Islet precursor cell (in vitro differentiated cells): Measurements from ENCODE around the gene ZNF784.

Experiments
- DNase-seq: peaks from one replicate; pipeline ENCODE4 v3.0.0-alpha.2; 2018

The ZNF784 gene, protein sequence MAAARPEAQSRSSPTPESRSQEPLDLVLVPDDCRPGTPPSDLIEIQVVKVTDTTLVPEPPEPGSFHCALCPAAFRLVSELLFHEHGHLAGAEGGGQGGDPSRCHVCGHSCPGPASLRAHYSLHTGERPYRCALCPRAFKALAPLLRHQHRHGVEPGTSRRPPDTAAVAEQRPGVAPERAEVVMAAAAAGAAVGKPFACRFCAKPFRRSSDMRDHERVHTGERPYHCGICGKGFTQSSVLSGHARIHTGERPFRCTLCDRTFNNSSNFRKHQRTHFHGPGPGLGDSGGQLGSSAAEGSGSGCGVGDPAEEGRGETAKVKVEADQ

DNA sequence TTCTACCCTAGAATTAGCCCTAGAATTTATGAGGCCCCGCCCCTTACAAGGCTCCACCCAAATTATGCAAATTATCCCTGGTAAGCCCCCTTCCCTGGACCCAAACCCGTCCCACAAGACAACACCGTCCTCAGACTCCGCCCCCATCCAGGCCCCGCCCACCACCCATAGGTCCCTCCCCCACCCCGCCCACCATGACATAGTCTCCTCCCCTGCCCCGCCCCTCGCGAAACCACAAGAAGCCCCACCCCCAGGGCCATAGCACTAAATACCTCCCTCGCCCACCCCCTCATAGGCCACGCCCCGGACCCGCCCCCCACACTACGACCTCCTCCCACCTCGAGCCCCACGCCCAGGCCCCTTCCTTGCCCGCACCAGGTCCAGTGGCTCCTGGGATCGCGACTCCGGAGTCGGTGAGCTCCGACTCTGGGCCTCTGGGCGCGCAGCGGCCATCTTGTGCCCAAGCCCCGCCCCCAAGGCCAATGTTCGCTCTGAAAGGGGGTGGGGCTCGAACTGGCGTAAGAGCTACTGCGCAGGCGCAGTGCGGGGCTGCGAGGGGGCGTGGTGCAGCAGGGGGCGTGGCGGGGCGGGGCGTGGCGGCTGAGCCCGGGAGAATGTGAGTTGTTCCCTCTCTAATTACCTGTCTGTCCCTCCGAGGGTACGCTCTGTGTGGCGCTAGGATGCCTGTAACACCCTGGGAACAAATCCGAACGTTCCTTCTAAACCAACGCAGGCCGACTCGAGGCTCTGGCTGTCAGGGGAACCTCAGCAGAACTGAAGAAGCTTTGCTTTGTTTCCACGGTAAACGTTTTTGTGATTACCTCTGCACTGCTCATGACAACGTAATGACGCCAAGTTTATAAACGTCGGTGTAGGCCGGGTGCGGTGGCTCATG is at the start of gene ZNF784:
TSS of gene ZNF784 (minus strand) at position 458 of the 895 bp plus-strand sequence. CDS start at position 453, 5 bp downstream.
- DNase-seq = peak; percentile 96

DNA sequence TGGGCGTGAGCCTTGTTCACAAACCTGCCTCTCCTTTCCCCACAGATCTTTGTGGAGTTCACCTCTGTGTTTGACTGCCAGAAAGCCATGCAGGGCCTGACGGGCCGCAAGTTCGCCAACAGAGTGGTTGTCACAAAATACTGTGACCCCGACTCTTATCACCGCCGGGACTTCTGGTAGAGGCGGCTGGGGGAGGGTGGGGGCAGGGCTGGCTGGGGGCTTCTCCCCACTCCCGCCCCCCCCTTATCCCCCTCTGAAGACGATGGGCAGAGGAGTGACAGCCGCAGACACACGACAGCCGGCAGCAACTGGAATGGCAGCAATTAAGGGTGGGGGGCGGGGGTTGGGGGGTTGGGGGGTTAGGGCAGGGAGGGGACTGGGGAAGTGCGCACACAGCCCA is 49.5 kb upstream of the ZNF784 start:
- DNase-seq = no peak

DNA sequence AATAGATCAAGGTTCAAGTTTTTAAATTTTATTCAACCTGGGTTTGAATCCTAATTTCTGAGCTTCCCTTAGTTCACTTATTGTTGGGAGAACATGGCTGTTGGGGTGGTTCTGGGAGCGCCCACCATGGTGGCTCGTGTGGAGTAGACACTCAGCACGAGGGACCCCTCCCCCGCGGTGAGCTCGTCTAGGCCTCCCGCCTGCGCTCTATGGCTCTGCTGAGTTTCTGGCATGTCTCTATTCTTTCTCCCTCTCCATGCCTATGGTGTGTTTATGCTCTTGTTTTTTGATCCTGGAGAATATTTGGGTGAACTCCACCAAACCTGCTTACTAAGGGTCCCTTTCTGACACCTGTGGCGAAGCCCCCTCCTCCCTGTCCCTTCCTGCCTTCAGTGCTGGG is 49.1 kb upstream of the ZNF784 start:
- no peak for DNase-seq

DNA sequence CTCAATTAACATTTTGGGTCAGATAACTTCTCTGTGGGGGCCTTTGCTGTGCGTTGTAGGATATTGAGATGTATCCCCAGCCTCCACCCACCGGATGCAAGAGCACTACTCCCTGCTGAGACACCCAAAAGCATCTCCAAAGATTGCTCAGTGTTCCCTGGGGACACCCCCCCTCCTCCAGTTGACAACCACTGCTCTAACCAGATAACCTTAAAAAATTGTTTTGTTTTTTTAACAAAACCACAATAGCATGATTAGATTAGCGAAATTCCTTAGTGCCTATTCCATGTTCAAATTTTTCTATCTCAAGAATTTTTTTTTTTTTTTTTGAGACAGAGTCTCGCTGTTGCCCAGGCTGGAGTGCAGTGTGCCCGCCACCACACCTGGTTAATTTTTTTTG is 48.1 kb upstream of the ZNF784 start:
- DNase-seq = no peak

DNA sequence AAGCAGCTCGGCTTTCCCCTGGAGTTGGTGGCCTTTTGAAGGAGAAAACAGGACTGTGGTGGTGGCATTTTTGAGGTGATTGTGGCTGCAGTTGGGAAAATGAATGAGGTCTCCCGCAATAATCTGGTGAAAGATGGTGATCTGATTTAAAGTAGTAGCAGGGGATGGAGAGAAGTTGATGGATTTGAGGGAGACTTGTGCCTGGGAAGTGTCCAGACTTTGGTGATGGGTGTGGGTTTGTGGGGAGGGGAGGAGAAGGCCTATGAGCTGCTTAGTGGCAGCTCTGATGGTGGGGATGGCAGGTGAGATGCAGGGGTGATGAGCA is 46.6 kb upstream of the ZNF784 start:
- no peak for DNase-seq

DNA sequence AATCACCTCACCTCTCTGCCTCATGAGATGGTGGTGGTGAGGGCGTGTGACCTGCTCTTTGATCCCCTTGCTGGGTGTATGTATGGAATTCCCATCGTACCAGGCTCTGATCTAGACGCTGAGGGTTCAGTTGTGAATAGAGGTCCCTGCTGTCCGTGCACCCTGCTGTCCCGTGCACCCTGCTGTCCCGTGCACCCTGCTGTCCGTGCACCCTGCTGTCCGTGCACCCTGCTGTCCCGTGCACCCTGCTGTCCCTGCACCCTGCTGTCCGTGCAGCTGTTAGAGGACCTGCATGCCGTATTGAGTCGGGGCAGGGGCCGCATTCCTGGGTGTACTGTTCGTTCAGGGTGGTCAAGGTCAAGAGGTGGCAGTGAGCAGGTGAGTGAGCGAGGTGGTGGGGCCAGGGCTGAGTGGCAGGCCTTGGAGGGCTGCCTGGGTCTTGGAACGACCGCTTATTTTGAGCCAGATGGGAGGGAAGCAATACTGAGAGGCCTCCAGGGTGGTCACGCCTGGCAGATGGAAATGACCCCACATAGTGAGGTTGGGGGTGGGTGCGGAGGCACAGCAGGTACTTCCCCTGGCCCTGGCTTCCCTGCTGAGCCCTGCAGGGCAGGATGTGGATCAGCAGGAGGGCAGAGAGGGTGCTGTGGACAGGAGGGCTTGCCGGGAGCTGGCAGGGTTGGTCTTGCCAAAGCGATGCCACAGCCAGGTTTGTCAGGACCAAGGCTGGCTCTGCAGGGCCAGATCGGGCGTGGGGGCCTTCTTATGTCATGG is 46.1 kb upstream of the ZNF784 start:
- DNase-seq = peak; percentile 77

DNA sequence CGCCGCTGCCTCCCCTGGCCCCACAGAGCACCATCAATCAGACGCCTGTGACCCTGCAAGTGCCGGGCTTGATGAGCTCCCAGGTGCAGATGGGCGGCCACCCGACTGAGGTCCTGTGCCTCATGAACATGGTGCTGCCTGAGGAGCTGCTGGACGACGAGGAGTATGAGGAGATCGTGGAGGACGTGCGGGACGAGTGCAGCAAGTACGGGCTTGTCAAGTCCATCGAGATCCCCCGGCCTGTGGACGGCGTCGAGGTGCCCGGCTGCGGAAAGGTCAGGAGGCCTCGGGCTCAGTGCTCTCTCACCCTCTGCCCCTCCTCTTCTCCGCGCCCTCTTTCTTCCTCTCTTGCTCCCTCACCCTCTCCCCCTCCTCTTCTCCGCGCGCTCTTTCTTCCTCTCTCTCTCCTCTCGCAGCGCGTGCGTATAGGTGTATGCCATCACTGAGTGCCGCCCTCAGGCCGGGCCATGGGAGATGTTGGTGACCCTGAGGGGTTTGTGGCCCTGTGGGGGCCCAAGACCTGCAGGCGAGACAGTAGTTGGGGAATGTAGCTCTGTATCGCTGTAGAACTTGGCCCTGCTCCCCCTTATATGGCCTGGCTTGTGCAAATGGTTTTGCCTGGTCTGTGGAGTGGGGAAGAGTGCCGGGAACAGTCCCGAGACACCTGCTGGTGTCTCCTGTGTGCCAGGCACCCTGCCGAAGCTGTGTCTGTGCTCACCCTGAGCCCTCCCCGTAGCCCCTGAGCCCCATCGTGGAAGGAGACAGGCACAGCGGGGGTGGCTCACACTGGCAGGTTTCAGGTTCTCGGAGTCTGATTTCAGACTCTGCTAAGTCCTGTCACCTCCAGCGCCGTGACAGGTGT is 45.3 kb upstream of the ZNF784 start:
- no peak for DNase-seq

DNA sequence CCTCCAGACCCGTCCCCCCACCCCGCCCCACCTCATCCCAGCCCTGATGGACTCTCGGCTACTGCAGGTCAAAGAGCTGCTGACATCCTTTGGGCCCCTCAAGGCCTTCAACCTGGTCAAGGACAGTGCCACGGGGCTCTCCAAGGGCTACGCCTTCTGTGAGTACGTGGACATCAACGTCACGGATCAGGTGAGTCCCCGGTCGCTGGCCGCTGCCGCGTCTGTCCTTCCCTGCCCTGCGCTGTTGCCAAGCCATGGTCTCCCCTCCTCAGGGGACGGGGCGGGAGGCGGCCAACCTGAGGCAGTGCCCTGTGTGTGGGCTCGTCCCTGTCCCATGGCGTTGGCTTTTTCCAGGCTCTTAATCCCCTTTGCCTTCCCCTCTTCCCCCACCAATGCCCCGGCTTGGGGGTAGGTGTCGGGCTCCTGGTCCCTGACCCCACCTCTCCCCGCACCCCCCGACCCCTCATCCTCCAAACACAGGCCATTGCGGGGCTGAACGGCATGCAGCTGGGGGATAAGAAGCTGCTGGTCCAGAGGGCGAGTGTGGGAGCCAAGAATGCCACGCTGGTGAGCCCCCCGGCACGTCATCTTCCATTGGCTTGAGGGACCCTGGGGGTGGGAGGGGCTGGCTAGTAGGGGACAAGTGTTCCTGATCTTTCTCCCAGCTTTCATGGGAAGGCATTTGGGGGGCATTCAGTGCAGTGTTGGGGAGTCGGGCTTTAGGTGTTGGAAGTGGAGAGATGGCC is 44.4 kb upstream of the ZNF784 start:
- DNase-seq = no peak

DNA sequence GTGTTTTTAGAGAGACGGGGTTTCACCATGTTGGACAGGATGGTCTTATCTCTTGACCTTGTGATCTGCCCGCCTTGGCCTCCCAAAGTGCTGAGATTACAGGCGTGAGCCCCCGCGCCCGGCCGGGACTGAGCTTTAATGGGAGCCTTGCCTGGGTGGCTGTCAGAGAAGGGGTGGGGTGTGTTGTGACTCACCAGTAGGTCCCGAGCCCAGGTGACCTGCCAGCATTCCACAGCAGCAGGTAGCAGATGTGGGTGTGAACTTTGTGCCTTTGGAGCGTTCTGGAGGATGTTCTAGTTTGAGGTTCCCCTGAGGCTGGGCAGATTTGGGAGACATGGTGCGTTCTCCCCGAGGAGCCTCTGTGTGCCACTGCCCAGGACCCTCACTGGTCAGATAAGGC is 43.6 kb upstream of the ZNF784 start:
- peak; percentile 69 for DNase-seq

DNA sequence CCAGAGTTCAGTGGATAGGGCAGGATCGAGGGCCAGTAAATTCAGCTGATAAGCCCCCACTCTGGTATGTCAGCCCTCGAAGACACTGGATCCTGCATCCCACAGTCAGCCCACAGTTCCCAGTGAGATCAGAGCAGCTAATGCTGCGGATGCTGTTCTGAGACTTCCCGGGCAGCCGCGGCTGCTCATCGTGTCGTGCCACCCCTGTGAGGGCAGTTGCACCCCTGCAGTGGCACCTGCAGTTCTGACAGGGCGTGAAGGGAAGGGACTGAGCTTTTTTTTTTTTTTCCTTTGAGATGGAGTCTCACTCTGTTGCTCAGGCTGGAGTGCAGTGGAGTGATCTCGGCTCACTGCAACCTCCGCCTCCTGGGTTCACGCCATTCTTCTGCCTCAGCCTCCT is 43.1 kb upstream of the ZNF784 start:
- DNase-seq = no peak

DNA sequence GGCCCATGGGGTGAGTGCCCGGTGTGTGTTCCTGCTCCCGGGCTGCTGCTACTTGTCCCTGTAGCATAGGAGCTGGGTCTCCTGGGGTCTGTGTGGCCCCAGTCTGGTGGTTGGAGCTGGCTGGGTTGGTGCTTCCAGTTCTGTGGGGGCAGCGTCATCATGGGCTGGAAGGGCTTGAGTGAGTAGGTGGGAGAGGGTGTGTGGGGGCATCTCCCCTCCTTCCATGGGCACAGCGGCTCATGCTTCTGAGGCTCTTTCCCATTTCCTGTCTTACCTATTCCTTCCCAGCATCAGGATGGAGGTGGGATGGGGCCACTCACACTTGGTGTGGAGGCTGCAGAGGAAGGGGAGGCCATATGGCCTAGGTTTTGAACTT is 42.6 kb upstream of the ZNF784 start:
- DNase-seq = no peak

DNA sequence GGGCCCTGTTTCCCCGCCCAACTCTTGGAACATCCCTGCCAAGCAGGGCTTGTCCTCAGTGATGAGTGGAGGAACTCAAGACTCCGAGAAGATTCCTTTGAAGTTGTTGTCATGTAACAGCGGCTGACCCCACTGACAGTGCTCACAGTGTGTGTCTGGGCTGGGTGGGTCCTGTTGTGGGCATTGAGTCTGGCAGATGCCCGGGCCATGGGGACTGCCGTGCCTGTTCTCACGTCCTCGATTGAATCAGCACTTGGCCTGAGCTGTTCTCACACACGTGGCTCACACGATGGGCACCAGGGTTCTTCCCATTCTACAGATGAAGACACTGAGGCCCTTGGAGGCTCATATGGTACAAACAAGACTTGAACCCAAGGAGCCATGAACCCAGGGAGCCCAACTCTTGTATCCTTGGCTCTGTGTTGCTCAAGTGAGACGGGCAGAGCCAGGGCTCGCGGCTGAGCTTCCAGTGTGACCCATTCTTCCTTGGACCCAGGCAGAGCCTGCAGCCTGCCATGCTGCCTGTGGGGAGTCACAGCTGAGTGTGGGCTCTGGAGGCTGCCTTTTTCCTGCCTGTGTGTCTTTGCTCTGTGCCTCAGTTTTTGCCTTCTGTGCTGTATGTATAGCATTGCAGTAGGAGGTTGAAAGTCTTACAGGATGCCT is 42.1 kb upstream of the ZNF784 start:
- DNase-seq = no peak

DNA sequence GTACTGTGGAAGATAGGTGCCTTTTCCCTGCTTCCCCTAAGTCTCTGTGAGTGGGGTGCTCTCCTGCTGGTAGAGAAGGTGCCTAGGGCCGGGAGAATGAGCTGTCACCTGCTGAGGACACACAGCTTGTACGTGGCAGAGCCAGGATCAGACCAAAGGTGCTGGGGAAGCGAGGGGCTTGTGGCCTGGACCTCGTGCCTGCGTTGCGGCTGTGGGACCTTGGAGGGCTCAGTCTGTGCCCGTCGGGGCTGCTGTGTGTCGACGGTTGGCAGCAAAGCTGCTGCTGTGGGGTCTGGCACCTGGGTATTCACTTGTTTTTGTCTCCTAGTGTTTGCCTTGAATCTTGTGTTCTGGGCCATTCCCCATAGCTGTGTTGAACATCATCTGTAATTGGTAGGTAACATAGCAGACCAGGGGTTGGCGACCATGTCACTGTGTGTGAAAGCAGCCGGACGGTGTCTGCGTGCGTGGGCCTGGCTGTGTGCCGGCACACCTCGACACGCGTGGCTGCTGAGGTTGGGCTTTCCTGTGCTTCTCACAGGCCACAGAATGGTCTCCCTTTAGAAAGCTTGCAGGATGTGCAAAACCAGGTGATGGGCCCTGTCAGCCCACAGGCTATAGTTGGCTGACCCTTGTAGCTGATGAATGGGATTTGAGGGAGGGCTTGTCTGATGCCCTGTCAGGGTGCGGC is 39.6 kb upstream of the ZNF784 start:
- DNase-seq = no peak

DNA sequence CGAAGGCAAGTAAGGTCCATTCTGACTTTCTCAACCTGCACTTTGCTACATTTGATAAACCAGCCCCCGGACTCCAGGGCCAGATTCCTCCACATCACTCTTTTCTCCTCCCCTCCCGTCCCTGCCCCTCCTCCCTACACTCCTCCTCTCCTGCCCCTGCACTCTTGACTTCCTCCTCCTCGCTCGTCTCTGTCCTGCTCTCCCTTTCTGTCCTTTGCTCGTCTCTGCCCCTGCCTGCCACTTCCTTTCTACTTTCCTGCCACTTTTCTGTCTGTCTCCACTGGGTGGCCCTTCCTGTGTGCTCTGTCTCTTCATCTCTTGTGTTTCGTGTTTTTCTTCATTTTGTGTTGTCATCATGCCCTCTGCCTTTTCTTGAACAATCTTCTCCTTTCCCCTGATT is 37.5 kb upstream of the ZNF784 start:
- no peak for DNase-seq

DNA sequence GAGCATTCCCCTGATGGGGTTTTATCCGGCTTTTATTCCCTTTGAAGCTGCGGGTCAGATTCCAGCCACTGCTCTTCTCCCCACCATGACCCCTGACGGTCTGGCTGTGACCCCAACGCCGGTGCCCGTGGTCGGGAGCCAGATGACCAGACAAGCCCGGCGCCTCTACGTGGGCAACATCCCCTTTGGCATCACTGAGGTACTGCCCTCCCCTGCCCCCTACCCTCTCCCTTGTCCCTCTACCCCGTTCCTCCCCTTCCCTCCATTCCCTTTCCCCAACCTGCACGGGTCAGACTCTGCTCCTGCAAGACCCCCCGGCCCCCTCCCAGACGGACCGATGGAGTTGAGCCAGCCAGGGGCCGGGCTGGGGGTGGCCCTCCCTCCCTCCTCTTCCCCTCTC is 36.6 kb upstream of the ZNF784 start:
- DNase-seq = no peak

DNA sequence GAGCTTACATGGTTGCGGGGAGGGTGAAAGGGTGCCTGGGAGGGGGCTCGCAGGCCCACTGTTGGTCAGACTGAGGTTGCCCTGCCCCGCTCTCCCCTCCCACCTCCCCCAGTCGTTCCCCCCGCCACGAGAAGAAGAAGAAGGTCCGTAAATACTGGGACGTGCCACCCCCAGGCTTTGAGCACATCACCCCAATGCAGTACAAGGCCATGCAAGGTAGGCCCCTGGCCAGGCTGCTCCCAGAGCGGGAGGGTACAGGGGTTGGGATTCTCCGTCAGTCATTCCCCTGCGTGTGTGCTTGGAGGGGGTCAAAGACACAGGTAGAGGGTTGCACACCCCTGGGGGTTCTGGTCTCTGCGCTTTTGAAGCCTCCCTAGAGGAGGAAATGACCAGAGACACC is 36.0 kb upstream of the ZNF784 start:
- DNase-seq = no peak

DNA sequence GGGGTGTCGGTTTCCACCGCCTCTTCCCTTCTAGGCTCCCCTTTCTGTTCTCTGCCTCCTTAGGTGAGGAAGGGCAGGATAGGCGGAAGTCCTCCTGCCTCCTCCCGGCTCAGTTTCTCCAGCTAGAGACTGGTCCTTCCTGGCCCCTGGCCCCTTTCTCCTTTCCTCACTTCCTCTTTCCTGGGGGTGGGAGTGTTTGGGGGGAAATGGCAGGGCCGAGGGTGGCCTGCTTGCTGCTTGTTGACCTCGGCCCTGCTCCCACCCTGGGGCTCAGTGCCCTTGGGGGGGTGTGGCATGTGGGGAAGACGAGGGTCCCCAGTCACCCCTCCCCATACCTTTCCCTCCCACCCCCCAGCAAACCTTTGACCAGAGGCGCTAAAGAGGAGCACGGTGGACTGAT is 35.5 kb upstream of the ZNF784 start:
- no peak for DNase-seq

DNA sequence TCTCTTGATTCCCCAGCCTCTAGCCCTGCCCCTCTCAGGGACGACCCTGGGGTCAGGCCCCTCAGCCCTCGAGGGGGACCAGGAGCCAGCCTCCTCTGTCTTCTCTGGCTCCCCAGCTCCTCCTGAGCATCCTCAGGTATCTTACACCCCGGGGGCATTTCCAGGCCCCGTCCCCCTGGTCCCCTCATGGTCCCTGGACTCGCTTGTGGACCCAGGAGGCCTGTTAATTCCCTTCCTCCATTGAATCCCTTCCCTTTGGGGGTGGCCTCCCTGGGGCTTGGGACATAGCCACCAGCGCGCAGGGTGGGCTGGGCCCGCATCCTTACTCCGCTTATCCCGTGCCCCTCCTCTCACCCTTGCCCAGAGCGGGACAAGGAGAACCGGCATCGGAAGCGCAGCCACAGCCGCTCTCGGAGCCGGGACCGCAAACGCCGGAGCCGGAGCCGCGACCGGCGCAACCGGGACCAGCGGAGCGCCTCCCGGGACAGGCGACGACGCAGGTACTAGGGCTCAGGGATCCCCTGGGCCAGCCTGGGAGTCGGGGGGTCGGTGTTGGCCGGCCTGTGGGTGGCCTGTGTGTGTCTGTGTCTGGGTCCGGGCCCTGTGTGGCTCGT is 34.6 kb upstream of the ZNF784 start:
- DNase-seq = no peak

DNA sequence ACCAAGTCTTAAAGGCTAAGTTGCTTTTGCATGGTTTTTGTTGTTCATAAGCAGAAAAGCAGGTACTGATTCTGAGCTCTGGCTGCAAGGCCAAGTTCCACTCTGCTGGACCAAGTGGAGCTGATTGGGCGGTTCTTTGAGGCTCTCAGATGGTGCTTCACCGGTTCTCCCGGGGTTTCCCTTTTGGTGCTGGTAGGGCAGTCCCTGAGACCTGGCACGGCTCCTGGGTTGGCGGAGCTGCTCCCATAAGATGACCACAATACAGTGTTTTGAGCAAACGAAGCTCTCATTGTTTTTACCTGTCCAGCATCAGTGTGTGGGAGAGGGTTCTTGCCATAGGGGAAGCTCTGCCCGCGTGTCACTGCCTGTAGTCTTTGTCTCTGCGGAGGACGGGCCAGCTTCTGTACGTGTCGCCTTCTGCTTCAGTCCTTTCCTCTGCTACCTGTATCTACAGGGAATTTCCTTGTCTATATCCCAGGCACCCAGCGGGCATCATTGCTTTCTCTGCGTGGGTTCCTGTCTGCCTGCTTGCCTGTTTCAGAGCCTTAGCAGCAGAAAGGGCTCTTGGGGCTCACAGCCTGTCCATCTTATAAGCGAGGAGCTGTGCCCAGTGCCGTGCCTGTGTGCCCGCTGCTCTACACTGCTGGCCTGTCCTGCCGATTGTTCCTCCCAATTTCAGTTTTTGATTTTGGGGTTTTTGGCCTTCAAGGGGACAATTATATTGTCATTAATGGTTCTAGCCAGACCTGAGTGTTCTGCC is 32.8 kb upstream of the ZNF784 start:
- no peak for DNase-seq

DNA sequence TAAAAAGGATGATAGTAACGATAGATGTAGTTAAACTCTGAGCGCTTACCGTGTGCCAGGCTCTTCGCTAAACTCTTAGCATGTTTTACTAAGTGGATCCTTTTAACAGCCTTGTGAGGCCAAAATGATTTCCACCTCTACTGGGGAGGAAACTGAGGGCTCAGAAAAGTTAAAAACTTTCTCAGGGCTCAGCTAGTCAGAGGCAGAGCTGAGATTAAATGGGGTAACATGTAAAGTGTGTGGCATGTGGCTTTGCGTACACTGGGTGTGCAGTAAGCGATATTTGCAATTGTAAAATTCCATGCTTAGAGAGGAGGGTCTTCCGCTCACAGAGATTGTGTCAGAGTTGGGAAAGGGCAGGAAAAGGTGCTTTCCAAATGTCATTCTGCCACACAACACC is 32.2 kb upstream of the ZNF784 start:
- no peak for DNase-seq
